Activated naive CD4-positive, alpha-beta T cell treated with anti-CD3 and anti-CD28 coated beads for 36 hours (primary cell): ENCODE data around the gene STXBP6. TPM values are rescaled to one million over a fixed set of nuclear protein-coding genes. Genes with fewer than 3 reads are reported as not detected.

Experiments
- CTCF ChIA-PET: fragments of 350-600 bp; sonication (Branson Sonifier 250); formaldehyde crosslinking; loops from one replicate; lab custom pipeline; 2021; ENCODE audit warnings: antibody characterized with exemption; lab: Charles Lee
- DNase-seq: peaks from one replicate; pipeline ENCODE4 v3.0.0-alpha.2; 2020
- H3K27ac Mint-ChIP-seq: one replicate; pipeline ENCODE4 v1.8.0; 2021; ENCODE audit warnings: mild to moderate bottlenecking, mixed read lengths
- H3K27me3 Mint-ChIP-seq: one replicate; pipeline ENCODE4 v1.8.0; 2021; ENCODE audit warnings: low read depth, mixed read lengths
- H3K36me3 Mint-ChIP-seq: one replicate; pipeline ENCODE4 v1.8.0; 2021; ENCODE audit warnings: low read depth, mixed read lengths
- H3K4me1 Mint-ChIP-seq: one replicate; pipeline ENCODE4 v1.8.0; 2021; ENCODE audit warnings: low read depth, mixed read lengths
- H3K4me3 Mint-ChIP-seq: one replicate; pipeline ENCODE4 v1.8.0; 2021; ENCODE audit warnings: mild to moderate bottlenecking, moderate library complexity, mixed read lengths
- H3K9me3 Mint-ChIP-seq: one replicate; pipeline ENCODE4 v1.8.0; 2021; ENCODE audit warnings: mixed read lengths
- intact Hi-C: fragments of 100-400 bp; cut with micrococcal nuclease; formaldehyde crosslinking; loops from one replicate; pipeline ENCODE4 v1.15.1; 2023
- total RNA-seq, 2 experiments: library from RNA; stranded (reverse); gene quantifications; one replicate each; pipeline ENCODE4 v1.2.3, GENCODE V29; 2021

The STXBP6 gene
- total RNA-seq, 2 experiments from 2014 or later, result not detected

- CTCF ChIA-PET, result no interaction called here
- no peaks in the 10 kb centered on the region for H3K4me1 Mint-ChIP-seq
- intact Hi-C loops, result no loop called here
- no peak overlapping the region for H3K4me3 Mint-ChIP-seq
- H3K9me3 Mint-ChIP-seq, result no peaks in the 10 kb centered on the region
- DNase-seq, result no peak
- H3K27ac Mint-ChIP-seq, result no peak overlapping the region
- no peaks in the 10 kb centered on the region for H3K36me3 Mint-ChIP-seq
- peaks cover 14% of the 10 kb centered on the region for H3K27me3 Mint-ChIP-seq
Measured at GRCh38 chr14:24858052-24858451, 191.9 kb downstream of the STXBP6 start.

GRCh38 chr14:24857277-24857676, 192.7 kb downstream of the STXBP6 start:
- Mint-ChIP-seq H3K4me1 (no peaks in the 10 kb centered on the region), H3K27ac (no peak overlapping the region), H3K36me3 (no peaks in the 10 kb centered on the region), H3K4me3 (no peak overlapping the region), H3K27me3 (peaks cover 14% of the 10 kb centered on the region), H3K9me3 (no peaks in the 10 kb centered on the region)
- intact Hi-C loops, result no loop called here
- CTCF ChIA-PET, result no interaction called here
- DNase-seq, result no peak

GRCh38 chr14:24853446-24853845, 196.5 kb downstream of the STXBP6 start:
- H3K9me3 Mint-ChIP-seq, result no peaks in the 10 kb centered on the region
- no peaks in the 10 kb centered on the region for H3K4me1 Mint-ChIP-seq
- peaks cover 11% of the 10 kb centered on the region for H3K27me3 Mint-ChIP-seq
- no peak overlapping the region for H3K27ac Mint-ChIP-seq
- H3K4me3 Mint-ChIP-seq, result no peak overlapping the region
- no peaks in the 10 kb centered on the region for H3K36me3 Mint-ChIP-seq
- intact Hi-C loops, result no loop called here
- CTCF ChIA-PET, result no interaction called here
- DNase-seq, result no peak

- intact Hi-C loops, result no loop called here
- Mint-ChIP-seq H3K27me3 (peaks cover 18% of the 10 kb centered on the region), H3K36me3 (no peaks in the 10 kb centered on the region), H3K4me3 (no peak overlapping the region), H3K27ac (no peak overlapping the region), H3K9me3 (no peaks in the 10 kb centered on the region), H3K4me1 (no peaks in the 10 kb centered on the region)
- no peak for DNase-seq
- CTCF ChIA-PET, result no interaction called here
Measured at GRCh38 chr14:24852312-24853060, 197.5 kb downstream of the STXBP6 start.

GRCh38 chr14:24851837-24852236, 198.1 kb downstream of the STXBP6 start:
- no peaks in the 10 kb centered on the region for H3K9me3 Mint-ChIP-seq
- H3K4me1 Mint-ChIP-seq, result no peaks in the 10 kb centered on the region
- no peak for DNase-seq
- intact Hi-C loops, result no loop called here
- CTCF ChIA-PET, result no interaction called here
- no peak overlapping the region for H3K4me3 Mint-ChIP-seq
- H3K36me3 Mint-ChIP-seq, result no peaks in the 10 kb centered on the region
- peaks cover 18% of the 10 kb centered on the region for H3K27me3 Mint-ChIP-seq
- H3K27ac Mint-ChIP-seq, result no peak overlapping the region

GRCh38 chr14:24851406-24851805, 198.5 kb downstream of the STXBP6 start:
- H3K4me3 Mint-ChIP-seq, result no peak overlapping the region
- H3K27me3 Mint-ChIP-seq, result peaks cover 18% of the 10 kb centered on the region
- H3K4me1 Mint-ChIP-seq, result no peaks in the 10 kb centered on the region
- CTCF ChIA-PET, result no interaction called here
- H3K9me3 Mint-ChIP-seq, result no peaks in the 10 kb centered on the region
- H3K36me3 Mint-ChIP-seq, result no peaks in the 10 kb centered on the region
- DNase-seq, result no peak
- no peak overlapping the region for H3K27ac Mint-ChIP-seq
- intact Hi-C loops, result no loop called here

- no peak overlapping the region for H3K27ac Mint-ChIP-seq
- intact Hi-C loops, result no loop called here
- no peaks in the 10 kb centered on the region for H3K9me3 Mint-ChIP-seq
- peaks cover 24% of the 10 kb centered on the region for H3K27me3 Mint-ChIP-seq
- H3K36me3 Mint-ChIP-seq, result no peaks in the 10 kb centered on the region
- H3K4me1 Mint-ChIP-seq, result no peaks in the 10 kb centered on the region
- no peak overlapping the region for H3K4me3 Mint-ChIP-seq
- CTCF ChIA-PET, result no interaction called here
- no peak for DNase-seq
Measured at GRCh38 chr14:24850072-24850471, 199.9 kb downstream of the STXBP6 start.

GRCh38 chr14:24849471-24849870, 200.5 kb downstream of the STXBP6 start:
- H3K36me3 Mint-ChIP-seq, result no peaks in the 10 kb centered on the region

GRCh38 chr14:24848102-24848790, 201.7 kb downstream of the STXBP6 start:
- CTCF ChIA-PET, result no interaction called here
- no peak for DNase-seq
- Mint-ChIP-seq H3K27ac (no peak overlapping the region), H3K36me3 (no peaks in the 10 kb centered on the region), H3K27me3 (peaks cover 20% of the 10 kb centered on the region), H3K4me1 (no peaks in the 10 kb centered on the region), H3K4me3 (no peak overlapping the region), H3K9me3 (no peaks in the 10 kb centered on the region)
- intact Hi-C loops, result no loop called here

More at GRCh38 chr14:24849471-24849870, 200.5 kb downstream of the STXBP6 start:
- H3K27ac Mint-ChIP-seq, result no peak overlapping the region
- intact Hi-C loops, result no loop called here
- peaks cover 24% of the 10 kb centered on the region for H3K27me3 Mint-ChIP-seq
- H3K4me1 Mint-ChIP-seq, result no peaks in the 10 kb centered on the region
- no peak overlapping the region for H3K4me3 Mint-ChIP-seq
- CTCF ChIA-PET, result no interaction called here
- DNase-seq, result no peak
- no peaks in the 10 kb centered on the region for H3K9me3 Mint-ChIP-seq

GRCh38 chr14:24847568-24848095, 202.3 kb downstream of the STXBP6 start:
- H3K4me3 Mint-ChIP-seq, result no peak overlapping the region
- no peak for DNase-seq
- H3K9me3 Mint-ChIP-seq, result no peaks in the 10 kb centered on the region
- H3K36me3 Mint-ChIP-seq, result no peaks in the 10 kb centered on the region
- H3K4me1 Mint-ChIP-seq, result no peaks in the 10 kb centered on the region
- CTCF ChIA-PET, result no interaction called here
- intact Hi-C loops, result no loop called here
- H3K27me3 Mint-ChIP-seq, result peaks cover 20% of the 10 kb centered on the region
- H3K27ac Mint-ChIP-seq, result no peak overlapping the region

GRCh38 chr14:24846261-24846660, 203.7 kb downstream of the STXBP6 start:
- DNase-seq, result no peak
- Mint-ChIP-seq H3K4me3 (no peak overlapping the region), H3K36me3 (no peaks in the 10 kb centered on the region), H3K27me3 (peaks cover 20% of the 10 kb centered on the region), H3K4me1 (no peaks in the 10 kb centered on the region), H3K27ac (no peak overlapping the region), H3K9me3 (no peaks in the 10 kb centered on the region)
- CTCF ChIA-PET, result no interaction called here
- intact Hi-C loops, result no loop called here

- H3K27me3 Mint-ChIP-seq, result peaks cover 20% of the 10 kb centered on the region
- H3K4me3 Mint-ChIP-seq, result no peak overlapping the region
- CTCF ChIA-PET, result no interaction called here
- H3K36me3 Mint-ChIP-seq, result no peaks in the 10 kb centered on the region
- intact Hi-C loops, result no loop called here
- H3K27ac Mint-ChIP-seq, result no peak overlapping the region
- DNase-seq, result no peak
- H3K9me3 Mint-ChIP-seq, result no peaks in the 10 kb centered on the region
- H3K4me1 Mint-ChIP-seq, result no peaks in the 10 kb centered on the region
Measured at GRCh38 chr14:24845851-24846250, 204.1 kb downstream of the STXBP6 start.

- Mint-ChIP-seq H3K9me3 (no peaks in the 10 kb centered on the region), H3K36me3 (no peaks in the 10 kb centered on the region), H3K4me3 (no peak overlapping the region), H3K4me1 (no peaks in the 10 kb centered on the region), H3K27ac (no peak overlapping the region), H3K27me3 (peaks cover 17% of the 10 kb centered on the region)
- DNase-seq, result no peak
- CTCF ChIA-PET, result no interaction called here
- intact Hi-C loops, result no loop called here
Measured at GRCh38 chr14:24844011-24844410, 205.9 kb downstream of the STXBP6 start.
